ENCODE results near the gene TBL3.

Gene TBL3

GRCh38 chr16:1976216-1976520 lies 4.3 kb downstream of the TBL3 start:
- peaks cover 14% of the 10 kb centered on the region for H3K27me3 ChIP-seq (replicated peaks; ENCODE audit: insufficient read depth, low read length)
- H2AFZ ChIP-seq (ENCODE audit: low read length): no peak overlapping the region

GRCh38 chr16:1976951-1977874 lies 5.4 kb downstream of the TBL3 start:
- Histone ChIP-seq H3K4me2 (ENCODE audit: low read depth, low read length) (no peak overlapping the region), H3K27ac (ENCODE audit: low read length) (no peak overlapping the region), H3K9ac (ENCODE audit: low read length) (no peak overlapping the region), H2AFZ (ENCODE audit: low read length) (no peak overlapping the region), H3K9me2 (replicated peaks; ENCODE audit: insufficient read depth, low read length) (no peaks in the 10 kb centered on the region), H4K20me1 (ENCODE audit: insufficient read depth, low read length) (no peaks in the 10 kb centered on the region), H3K79me2 (ENCODE audit: low read length) (peaks cover 19% of the 10 kb centered on the region), H3K9me3 (replicated peaks; ENCODE audit: insufficient read depth, low read length) (no peaks in the 10 kb centered on the region), H3K27me3 (replicated peaks; ENCODE audit: insufficient read depth, low read length) (peaks cover 25% of the 10 kb centered on the region), H3K4me3 (ENCODE audit: low read length) (no peak overlapping the region), H3K4me1 (ENCODE audit: low read length) (0 out of 2 replicates have a peak, but pooled peaks cover 3% of the 10 kb centered on the region), H3K36me3 (replicated peaks; ENCODE audit: insufficient read depth, low read length) (no peaks in the 10 kb centered on the region), H3F3A (ENCODE audit: insufficient read depth, low read length) (0 out of 2 replicates have a peak, but pooled peaks cover 6% of the 10 kb centered on the region)
- TF ChIP-seq EZH2phosphoT487 (IDR thresholded peaks at IDR 0.05; ENCODE audit: low read length) (no peak), CTCF (IDR thresholded peaks at IDR 0.05; ENCODE audit: low read length) (no peak), EZH2 (optimal IDR thresholded peaks at IDR 0.05; ENCODE audit: low read depth, low read length) (no peak)
- no peak for DNase-seq

More at GRCh38 chr16:1976216-1976520, 4.3 kb downstream of the TBL3 start:
- no peak overlapping the region for H3K9ac ChIP-seq (ENCODE audit: low read length)
- 0 out of 2 replicates have a peak, but pooled peaks cover 3% of the 10 kb centered on the region for H3K4me1 ChIP-seq (ENCODE audit: low read length)
- H3K27ac ChIP-seq (ENCODE audit: low read length): no peak overlapping the region
- H3K4me2 ChIP-seq (ENCODE audit: low read depth, low read length): no peak overlapping the region
- no peak for DNase-seq
- H3F3A ChIP-seq (ENCODE audit: insufficient read depth, low read length): peaks cover 4% of the 10 kb centered on the region; the same call in 1 of the 2 replicates
- peaks cover 23% of the 10 kb centered on the region for H3K79me2 ChIP-seq (ENCODE audit: low read length)
- H4K20me1 ChIP-seq (ENCODE audit: insufficient read depth, low read length): no peaks in the 10 kb centered on the region
- no peaks in the 10 kb centered on the region for H3K9me3 ChIP-seq (replicated peaks; ENCODE audit: insufficient read depth, low read length)
- TF ChIP-seq EZH2phosphoT487 (IDR thresholded peaks at IDR 0.05; ENCODE audit: low read length) (no peak), CTCF (IDR thresholded peaks at IDR 0.05; ENCODE audit: low read length) (no peak), EZH2 (optimal IDR thresholded peaks at IDR 0.05; ENCODE audit: low read depth, low read length) (no peak)
- H3K9me2 ChIP-seq (replicated peaks; ENCODE audit: insufficient read depth, low read length): no peaks in the 10 kb centered on the region
- no peaks in the 10 kb centered on the region for H3K36me3 ChIP-seq (replicated peaks; ENCODE audit: insufficient read depth, low read length)
- H3K4me3 ChIP-seq (ENCODE audit: low read length): no peak overlapping the region

- H4K20me1 ChIP-seq (ENCODE audit: insufficient read depth, low read length): no peaks in the 10 kb centered on the region
- H3K9me3 ChIP-seq (replicated peaks; ENCODE audit: insufficient read depth, low read length): no peaks in the 10 kb centered on the region
- H3K79me2 ChIP-seq (ENCODE audit: low read length): peaks cover 13% of the 10 kb centered on the region
- no peaks in the 10 kb centered on the region for H3K36me3 ChIP-seq (replicated peaks; ENCODE audit: insufficient read depth, low read length)
- H3K27ac ChIP-seq (ENCODE audit: low read length): no peak overlapping the region
- H2AFZ ChIP-seq (ENCODE audit: low read length): no peak overlapping the region
- peaks cover 31% of the 10 kb centered on the region for H3K27me3 ChIP-seq (replicated peaks; ENCODE audit: insufficient read depth, low read length)
- no peaks in the 10 kb centered on the region for H3K9me2 ChIP-seq (replicated peaks; ENCODE audit: insufficient read depth, low read length)
- H3K4me3 ChIP-seq (ENCODE audit: low read length): no peak overlapping the region
- H3F3A ChIP-seq (ENCODE audit: insufficient read depth, low read length): peaks cover 9% of the 10 kb centered on the region
- H3K4me1 ChIP-seq (ENCODE audit: low read length): 0 out of 2 replicates have a peak, but pooled peaks cover 3% of the 10 kb centered on the region
- no peak overlapping the region for H3K4me2 ChIP-seq (ENCODE audit: low read depth, low read length)
- DNase-seq: no peak
- no peak overlapping the region for H3K9ac ChIP-seq (ENCODE audit: low read length)
- TF ChIP-seq EZH2phosphoT487 (IDR thresholded peaks at IDR 0.05; ENCODE audit: low read length): no peak
- no peak for TF ChIP-seq EZH2 (optimal IDR thresholded peaks at IDR 0.05; ENCODE audit: low read depth, low read length)
- no peak for TF ChIP-seq CTCF (IDR thresholded peaks at IDR 0.05; ENCODE audit: low read length)
These were observed 6.0 kb downstream of the TBL3 start for GRCh38 chr16:1977875-1978268.

All from MM.1S (cell line).